Neural cell (in vitro differentiated cells): ENCODE measurements around the gene BAIAP2L1.
A peak's percentile ranks its signal among the peaks of the same experiment; 100 is the strongest.

Experiments
- CTCF ChIP-seq: fragments of 450-650 bp; IDR thresholded peaks from 2 replicates; pipeline ENCODE4 v1.5.1; 2014; ENCODE audit warnings: antibody characterized with exemption, mild to moderate bottlenecking, moderate library complexity; ENCODE audit not compliant: poor library complexity, severe bottlenecking
- EZH2 ChIP-seq: fragments of 200-600, 300-800 bp; shearing (Covaris generic), sonication (generic); IDR thresholded peaks from 2 replicates; pipeline ENCODE4 v1.6.1; 2014; ENCODE audit warnings: antibody characterized with exemption, low read length, borderline replicate concordance, mild to moderate bottlenecking; ENCODE audit not compliant: insufficient read depth, poor library complexity, severe bottlenecking
- MXI1 ChIP-seq: fragments of 450-650 bp; conservative IDR thresholded peaks from 2 replicates; pipeline ENCODE4 v1.6.1; 2014; ENCODE audit warnings: antibody characterized with exemption, mild to moderate bottlenecking; ENCODE audit not compliant: poor library complexity, severe bottlenecking
- POLR2AphosphoS5 ChIP-seq: IDR thresholded peaks from 2 replicates; pipeline ENCODE4 v1.6.1; 2012
- RAD21 ChIP-seq: fragments of 450-650 bp; conservative IDR thresholded peaks from 2 replicates; pipeline ENCODE4 v1.6.1; 2014; ENCODE audit warnings: antibody characterized with exemption, mild to moderate bottlenecking, moderate library complexity
- SMC3 ChIP-seq: fragments of 450-650 bp; conservative IDR thresholded peaks from 2 replicates; pipeline ENCODE4 v1.6.1; 2014; ENCODE audit warnings: antibody characterized with exemption, mild to moderate bottlenecking, moderate library complexity; ENCODE audit not compliant: poor library complexity

- TF ChIP-seq EZH2 (no peak), CTCF (peak; percentile 61), RAD21 (peak; percentile 60), POLR2AphosphoS5 (peak; percentile 14), SMC3 (peak; percentile 48), MXI1 (no peak)
Observed at GRCh38 chr7:98294798-98295382, 106.0 kb downstream of the BAIAP2L1 start.
